HS-5 (cell line): ENCODE results near the gene RNF103.

Experiments
- DNase-seq: peaks from one replicate; pipeline ENCODE4 v3.0.0-alpha.2; 2012; ENCODE audit warnings: low read depth

Gene RNF103

GRCh38 chr2:86566821-86567190, 56.9 kb downstream of the RNF103 start:
- no peak for DNase-seq

- DNase-seq = no peak
Observed at GRCh38 chr2:86566158-86566820, 57.4 kb downstream of the RNF103 start.

- DNase-seq = no peak
Observed at GRCh38 chr2:86563650-86564061, 60.0 kb downstream of the RNF103 start.

GRCh38 chr2:86562922-86563649, 60.6 kb downstream of the RNF103 start, which contains the start of gene CHMP3:
Gene CHMP3 (minus strand): TSS chr2:86563443. CDS start chr2:86563348, 95 bp downstream.
- peak; percentile 94 for DNase-seq

- no peak for DNase-seq
Observed at GRCh38 chr2:86562485-86562921, 61.2 kb downstream of the RNF103 start.

GRCh38 chr2:86557836-86558235, 65.8 kb downstream of the RNF103 start:
- DNase-seq = no peak

- DNase-seq = no peak
Observed at GRCh38 chr2:86556508-86556907, 67.2 kb downstream of the RNF103 start.
